Upper lobe of left lung (tissue), 6 donors: ENCODE data around the gene RGP1. TPM values are rescaled to one million over a fixed set of nuclear protein-coding genes. Genes with fewer than 3 reads are reported as not detected.

Experiments used
- ATAC-seq, 2 donors: fragments of 200-7000 bp; cut with Tn5 transposase; one replicate each; pipeline ENCODE4 v1.9.1; 2022; ENCODE audit warnings: mild to moderate bottlenecking in 2 of 2, moderate library complexity in 2 of 2; ENCODE audit not compliant: low FRiP score in 2 of 2
- DNase-seq, 2 donors: peaks; one replicate each; pipeline ENCODE4 v3.0.0-alpha.2; 2019 to 2020
- H3K27ac ChIP-seq, 4 donors: fragments of 200-600 bp; sonication (generic); one replicate each; pipeline ENCODE4 v1.5.1; 2016 to 2019
- H3K27me3 ChIP-seq, 4 donors: fragments of 200-600 bp; sonication (generic); one replicate each; pipeline ENCODE4 v1.5.1; 2017 to 2019
- H3K36me3 ChIP-seq, 4 donors: fragments of 200-600 bp; sonication (generic); one replicate each; pipeline ENCODE4 v1.5.1; 2016 to 2019
- H3K4me1 ChIP-seq, 4 donors: fragments of 200-600 bp; sonication (generic); one replicate each; pipeline ENCODE4 v1.5.1; 2018 to 2019
- H3K4me3 ChIP-seq, 4 donors: fragments of 200-600 bp; sonication (generic); one replicate each; pipeline ENCODE4 v1.5.1; 2017 to 2019; ENCODE audit warnings: mild to moderate bottlenecking in 2 of 4, moderate library complexity in 1 of 4
- H3K9me3 ChIP-seq, 4 donors: fragments of 200-600 bp; sonication (generic); one replicate each; pipeline ENCODE4 v1.5.1; 2018 to 2019
- EP300 ChIP-seq, 4 donors: sonication (generic); formaldehyde crosslinking; IDR thresholded peaks; one replicate each; pipeline ENCODE4 v1.5.1; 2017; ENCODE audit warnings: antibody characterized with exemption in 4 of 4, control low read depth in 2 of 4
- POLR2A ChIP-seq, 4 donors: fragments of 450-650 bp; IDR thresholded peaks; one replicate each; pipeline ENCODE4 v1.5.1; 2016 to 2017; ENCODE audit warnings: antibody characterized with exemption in 4 of 4, mild to moderate bottlenecking in 2 of 4
- POLR2AphosphoS5 ChIP-seq, 2 donors: sonication (generic); formaldehyde crosslinking; IDR thresholded peaks; one replicate each; pipeline ENCODE4 v1.5.1; 2017; ENCODE audit warnings: antibody characterized with exemption in 2 of 2
- WGBS, 2 donors: methylation state at CpG; one replicate each; pipeline ENCODE4 v1.1.5; 2017 to 2018; 5-methylcytosine and 5-hydroxymethylcytosine counted together
- total RNA-seq, 6 donors: library from RNA; depleted of rRNA in 4 of 6; stranded (reverse); fragments of >200 nt in 4 of 6; gene quantifications; one replicate each; pipeline versions ENCODE4 v1.1.0 to v1.2.1, GENCODE V29; 2016 to 2021
- TF ChIP-seq, protein P1 (sequence below), 6 experiments: fragments of 450-650 bp in 4 of 6; fragments of 200-600 bp in 2 of 6; sonication (generic) in 2 of 6; IDR thresholded peaks; one replicate each; pipeline ENCODE4 v1.5.1; 2016 to 2019; ENCODE audit warnings: antibody characterized with exemption in 6 of 6
- donor health status: DM: no; HTN: no; CAD: no; lungs with moderate emphysema.
- donor health status: DM: no; HTN: yes; CAD: no; lungs with severe emphysema.

RGP1 gene
- total RNA-seq, 6 donors from 2014 or later: 20.1 to 34.4 (median 23.5) TPM

- WGBS, 2 donors: 91 to 93% methylated on average over 8 to 14 of the region's 14 CpGs
- no peak for DNase-seq
- H3K27me3 ChIP-seq: no peaks in the 10 kb centered on the region
- no peak for ATAC-seq
- TF ChIP-seq, protein P1, sequence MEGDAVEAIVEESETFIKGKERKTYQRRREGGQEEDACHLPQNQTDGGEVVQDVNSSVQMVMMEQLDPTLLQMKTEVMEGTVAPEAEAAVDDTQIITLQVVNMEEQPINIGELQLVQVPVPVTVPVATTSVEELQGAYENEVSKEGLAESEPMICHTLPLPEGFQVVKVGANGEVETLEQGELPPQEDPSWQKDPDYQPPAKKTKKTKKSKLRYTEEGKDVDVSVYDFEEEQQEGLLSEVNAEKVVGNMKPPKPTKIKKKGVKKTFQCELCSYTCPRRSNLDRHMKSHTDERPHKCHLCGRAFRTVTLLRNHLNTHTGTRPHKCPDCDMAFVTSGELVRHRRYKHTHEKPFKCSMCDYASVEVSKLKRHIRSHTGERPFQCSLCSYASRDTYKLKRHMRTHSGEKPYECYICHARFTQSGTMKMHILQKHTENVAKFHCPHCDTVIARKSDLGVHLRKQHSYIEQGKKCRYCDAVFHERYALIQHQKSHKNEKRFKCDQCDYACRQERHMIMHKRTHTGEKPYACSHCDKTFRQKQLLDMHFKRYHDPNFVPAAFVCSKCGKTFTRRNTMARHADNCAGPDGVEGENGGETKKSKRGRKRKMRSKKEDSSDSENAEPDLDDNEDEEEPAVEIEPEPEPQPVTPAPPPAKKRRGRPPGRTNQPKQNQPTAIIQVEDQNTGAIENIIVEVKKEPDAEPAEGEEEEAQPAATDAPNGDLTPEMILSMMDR (IDR thresholded peaks at IDR 0.05): no peak
- no peak for TF ChIP-seq EP300 (IDR thresholded peaks at IDR 0.05)
- no peak for TF ChIP-seq POLR2AphosphoS5 (IDR thresholded peaks at IDR 0.05)
- no peak overlapping the region for H3K27ac ChIP-seq
- H3K4me3 ChIP-seq: no peak overlapping the region
- no peaks in the 10 kb centered on the region for H3K4me1 ChIP-seq
- H3K36me3 ChIP-seq: peaks cover 95 to 100% (median 100%) of the 10 kb centered on the region in 4 donors
- no peaks in the 10 kb centered on the region for H3K9me3 ChIP-seq
Measured at GRCh38 chr9:35717132-35717870, 31.8 kb upstream of the RGP1 start.

DNA sequence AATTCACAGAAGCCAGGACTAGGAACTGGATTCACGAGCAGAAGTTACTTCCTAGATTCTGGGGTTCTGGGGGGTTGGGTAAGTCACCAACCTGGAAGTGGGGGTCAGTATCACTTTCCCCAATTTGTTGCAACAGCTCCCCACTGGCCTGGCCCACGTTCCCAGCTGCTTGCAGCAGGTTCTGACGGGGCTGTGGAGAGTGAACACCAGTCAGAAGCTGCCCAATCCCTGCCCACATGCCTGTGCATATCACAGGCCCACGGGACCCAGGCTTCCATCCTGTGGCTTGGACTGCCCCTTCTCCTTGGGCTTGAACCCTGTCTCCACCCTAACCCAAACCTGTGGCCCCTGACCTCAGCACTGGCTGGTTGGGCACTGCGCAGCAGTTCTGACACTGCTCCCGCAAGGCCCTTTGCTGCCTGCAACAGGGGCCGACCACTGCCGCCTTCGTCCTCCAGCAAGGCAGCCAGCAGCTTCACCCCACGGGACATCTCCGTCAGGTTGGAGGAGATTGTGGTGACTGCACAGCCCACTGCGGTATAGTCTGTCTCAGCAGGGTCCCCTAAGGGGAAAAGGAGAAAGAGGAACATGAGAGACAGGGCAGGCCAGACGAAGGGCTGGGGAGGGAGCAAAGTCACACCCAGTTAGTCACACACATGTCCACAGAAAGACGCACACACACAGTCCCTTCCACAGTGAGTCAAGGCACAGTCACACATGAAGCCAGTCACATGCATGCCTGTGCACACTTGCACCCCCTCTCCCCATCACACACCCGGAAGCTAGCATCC lies 30.2 kb upstream of the RGP1 start:
- H3K36me3 ChIP-seq: peaks cover 95 to 100% (median 99%) of the 10 kb centered on the region in 4 donors
- no peak overlapping the region for H3K27ac ChIP-seq
- no peak for TF ChIP-seq POLR2AphosphoS5 (IDR thresholded peaks at IDR 0.05)
- TF ChIP-seq POLR2A (IDR thresholded peaks at IDR 0.05): no peak
- no peak for TF ChIP-seq EP300 (IDR thresholded peaks at IDR 0.05)
- TF ChIP-seq, protein P1 (IDR thresholded peaks at IDR 0.05): no peak
- WGBS, 2 donors: 82% methylated on average over 9 to 15 of the region's 15 CpGs
- no peak overlapping the region for H3K4me3 ChIP-seq
- H3K27me3 ChIP-seq: no peaks in the 10 kb centered on the region
- H3K9me3 ChIP-seq: no peaks in the 10 kb centered on the region
- DNase-seq (peak in 1 of 2 donors; percentile 49), ATAC-seq (no peak)
- no peaks in the 10 kb centered on the region for H3K4me1 ChIP-seq

- Histone ChIP-seq H3K9me3 (no peaks in the 10 kb centered on the region), H3K4me3 (no peak overlapping the region), H3K27ac (no peak overlapping the region), H3K4me1 (no peaks in the 10 kb centered on the region), H3K27me3 (no peaks in the 10 kb centered on the region), H3K36me3 (peaks cover 95 to 100% (median 99%) of the 10 kb centered on the region in 4 donors)
- WGBS, 2 donors: 100% methylated on average over 1 to 4 of the region's 4 CpGs
- no peak for DNase-seq
- no peak for ATAC-seq
- TF ChIP-seq POLR2AphosphoS5 (IDR thresholded peaks at IDR 0.05) (no peak), POLR2A (IDR thresholded peaks at IDR 0.05) (no peak), EP300 (IDR thresholded peaks at IDR 0.05) (no peak)
- TF ChIP-seq, protein P1 (IDR thresholded peaks at IDR 0.05): no peak
Measured at GRCh38 chr9:35719546-35719945, 29.5 kb upstream of the RGP1 start.

DNA sequence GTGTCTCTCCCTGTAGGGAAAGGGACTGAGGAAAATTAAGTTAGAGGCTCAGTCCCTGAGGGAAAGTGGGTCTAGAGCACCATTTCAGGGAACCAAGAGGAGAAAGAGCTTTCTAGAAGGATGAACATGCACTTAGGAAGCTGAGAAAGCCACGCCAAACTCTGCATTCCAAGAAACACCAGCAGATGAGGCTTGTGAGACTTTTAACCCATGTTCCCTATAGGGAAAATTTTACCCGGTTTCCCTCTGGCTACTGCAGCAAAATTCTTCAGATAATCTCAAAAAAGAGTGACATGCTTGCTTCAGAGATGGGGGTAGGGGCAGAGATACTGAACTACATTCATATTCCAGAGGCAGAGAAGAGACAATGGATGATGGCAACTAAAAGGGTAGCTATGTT lies 25.7 kb upstream of the RGP1 start:
- H3K27ac ChIP-seq: no peak overlapping the region
- TF ChIP-seq POLR2A (IDR thresholded peaks at IDR 0.05) (no peak), POLR2AphosphoS5 (IDR thresholded peaks at IDR 0.05) (no peak), EP300 (IDR thresholded peaks at IDR 0.05) (no peak)
- TF ChIP-seq, protein P1 (IDR thresholded peaks at IDR 0.05): no peak
- H3K4me1 ChIP-seq: peaks cover 22 to 28% (median 23%) of the 10 kb centered on the region in 4 donors
- no peaks in the 10 kb centered on the region for H3K27me3 ChIP-seq
- 88 to 90% methylated on average over 2 of the region's 2 CpGs for WGBS, 2 donors
- DNase-seq (no peak), ATAC-seq (no peak)
- H3K9me3 ChIP-seq: no peaks in the 10 kb centered on the region
- H3K4me3 ChIP-seq: no peak overlapping the region
- H3K36me3 ChIP-seq: peaks cover 60 to 80% (median 75%) of the 10 kb centered on the region in 4 donors
